GM19043 (cell line): Measurements from ENCODE around the gene RAB5A.
"Not testable (repeated sequence)": the region's sequence is repeated elsewhere in the genome, so short reads cannot be mapped to it uniquely, and the experiment has no call there.

Experiments
- ATAC-seq: cut with Tn5 transposase; IDR thresholded peaks from one replicate; pipeline ENCODE4 v1.9.1; 2021; ENCODE audit warnings: low read depth; ENCODE audit not compliant: unreplicated experiment

The RAB5A gene

GRCh38 chr3:19947549-19948225, 790 bp downstream of the RAB5A start:
- peak; percentile 5 for ATAC-seq

GRCh38 chr3:19948226-19948591, 1.3 kb downstream of the RAB5A start:
- ATAC-seq, result no peak

GRCh38 chr3:19950316-19950715, 3.4 kb downstream of the RAB5A start:
- no peak for ATAC-seq

GRCh38 chr3:19954676-19955075, 7.8 kb downstream of the RAB5A start:
- ATAC-seq, result no peak

DNA sequence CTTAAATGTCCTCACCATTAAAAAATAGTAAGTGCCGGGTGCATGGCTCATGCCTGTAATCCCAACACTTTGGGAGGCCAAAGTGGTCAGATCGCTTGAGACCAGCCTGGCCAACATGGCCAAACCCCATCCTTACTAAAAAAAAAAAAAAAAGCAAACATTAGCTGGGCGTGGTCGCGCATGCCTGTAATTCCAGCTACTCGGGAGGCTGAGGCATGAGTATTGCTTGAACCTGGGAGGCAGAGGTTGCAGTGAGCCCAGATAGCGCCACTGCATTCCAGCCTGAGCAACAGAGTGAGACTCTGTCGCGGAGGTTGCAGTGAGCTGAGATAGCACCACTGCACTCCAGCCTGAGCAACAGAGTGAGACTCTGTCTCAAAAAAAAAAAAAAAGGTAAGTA, 10.5 kb downstream of the RAB5A start:
- not testable (repeated sequence) for ATAC-seq

- ATAC-seq, result no peak
Measured at GRCh38 chr3:19959505-19959904, 12.6 kb downstream of the RAB5A start.

DNA sequence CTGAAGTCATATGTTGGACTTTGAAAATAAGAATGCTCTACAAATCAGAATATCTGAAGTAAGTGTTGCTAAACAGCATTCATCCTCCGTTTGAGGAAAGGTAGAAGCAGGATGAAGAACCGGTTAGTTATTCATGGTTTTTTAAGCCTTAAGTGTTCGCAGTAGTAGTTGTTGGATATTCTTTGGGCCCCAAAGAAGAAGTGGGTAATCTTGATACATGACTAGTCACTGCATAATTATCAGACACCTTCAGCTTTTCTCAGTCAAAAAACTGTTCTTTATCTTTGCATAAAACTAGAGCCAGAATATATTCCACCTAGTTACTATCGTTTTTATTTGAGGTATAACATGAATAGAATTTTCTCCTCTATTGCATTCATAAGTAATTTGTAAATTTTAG, 13.8 kb downstream of the RAB5A start:
- no peak for ATAC-seq

GRCh38 chr3:19961960-19962359, 15.1 kb downstream of the RAB5A start:
- ATAC-seq, result no peak

DNA sequence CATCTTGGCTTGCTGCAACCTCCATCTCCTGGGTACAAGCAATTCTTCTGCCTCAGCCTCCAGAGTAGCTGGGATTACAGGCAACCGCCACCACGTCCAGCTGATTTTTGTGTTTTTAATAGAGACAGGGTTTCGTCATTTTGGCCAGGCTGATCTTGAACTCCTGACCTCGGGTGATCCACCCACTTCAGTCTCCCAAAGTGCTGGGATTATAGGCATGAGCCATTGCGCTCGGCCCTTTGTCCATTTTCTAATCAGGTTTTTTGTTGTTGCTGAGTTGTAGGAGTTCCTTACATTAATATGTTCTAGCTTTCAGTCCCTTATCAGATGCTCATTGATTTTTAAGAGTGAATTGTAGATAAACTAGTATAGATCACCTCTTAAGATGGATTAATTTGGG, 20.3 kb downstream of the RAB5A start:
- no peak for ATAC-seq

- ATAC-seq, result no peak
Measured at GRCh38 chr3:19967812-19968211, 20.9 kb downstream of the RAB5A start.

- no peak for ATAC-seq
Measured at GRCh38 chr3:19970327-19970726, 23.4 kb downstream of the RAB5A start.

DNA sequence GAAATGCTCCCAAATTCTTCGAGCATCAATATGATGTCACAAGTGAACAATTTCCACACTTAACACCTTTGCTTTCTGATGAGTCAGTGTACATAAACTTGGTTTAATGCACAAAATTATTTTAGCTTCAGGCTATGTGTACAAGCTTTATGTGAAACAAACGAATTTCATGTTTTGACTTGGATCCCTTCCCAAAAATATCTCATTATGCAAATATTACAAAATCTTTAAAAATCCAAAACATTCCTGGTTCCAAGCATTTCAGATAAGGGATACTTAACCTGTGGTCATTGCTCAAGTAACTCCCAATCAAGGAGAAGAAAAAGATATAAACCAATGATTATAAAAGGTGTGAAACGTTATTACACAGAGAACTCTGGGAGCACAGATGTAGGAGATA, 25.2 kb downstream of the RAB5A start:
- ATAC-seq, result no peak

DNA sequence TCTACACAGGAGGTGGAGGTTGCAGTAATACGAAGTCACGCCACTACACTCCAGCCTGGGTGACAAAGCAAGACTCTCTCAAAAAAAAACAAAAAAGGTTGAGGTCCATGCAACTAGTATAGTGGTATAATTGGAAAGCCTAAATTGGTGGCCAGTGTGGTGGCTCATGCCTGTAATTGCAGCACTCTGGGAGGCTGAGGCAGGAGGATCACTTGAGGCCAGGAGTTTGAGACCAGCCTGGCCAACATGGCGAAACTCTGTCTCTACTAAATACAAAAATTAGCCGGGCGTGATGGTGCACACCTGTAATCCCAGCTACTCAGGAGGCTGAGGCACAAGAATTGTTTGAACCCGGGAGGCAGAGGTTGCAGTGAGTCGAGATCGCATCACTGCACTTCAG, 42.0 kb downstream of the RAB5A start:
- not testable (repeated sequence) for ATAC-seq

GRCh38 chr3:19994796-19995195, 47.9 kb downstream of the RAB5A start:
- ATAC-seq, result no peak

DNA sequence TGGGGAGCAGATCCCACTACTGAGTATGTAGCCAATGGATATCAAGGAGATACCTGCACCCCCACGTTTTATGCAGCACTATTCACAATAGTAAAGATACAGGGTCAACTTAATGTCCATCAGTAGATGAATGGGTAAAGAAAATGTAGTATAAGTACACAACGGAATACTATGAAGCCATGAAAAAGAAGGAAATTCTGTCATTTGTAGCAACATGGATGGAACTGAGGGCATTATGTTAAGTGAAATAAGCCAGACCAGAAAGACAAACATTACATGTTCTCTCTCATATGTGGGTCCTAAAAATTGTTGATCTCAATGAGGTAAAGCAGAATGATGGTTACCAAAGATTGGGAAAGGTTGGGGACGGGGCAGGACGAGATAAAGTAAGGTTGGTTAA, 50.6 kb downstream of the RAB5A start:
- no peak for ATAC-seq

DNA sequence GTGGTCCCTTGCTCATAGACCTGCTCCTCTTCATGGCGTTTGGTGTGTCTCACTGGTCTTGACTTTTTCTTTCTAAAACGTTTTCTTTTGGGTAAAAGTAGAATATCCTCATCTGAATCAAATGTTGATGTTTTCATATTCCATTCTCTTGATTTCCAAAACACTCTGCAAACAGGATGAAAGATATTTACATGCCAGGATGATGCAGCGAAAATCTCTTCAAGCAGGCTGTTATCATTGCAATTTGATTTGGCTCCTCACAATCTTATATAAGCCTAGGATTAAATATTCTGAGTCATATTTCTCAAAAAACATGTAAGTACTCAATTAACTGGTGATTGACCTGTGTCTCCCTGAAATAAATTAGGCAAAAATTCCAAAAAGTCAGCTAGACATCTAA, 55.0 kb downstream of the RAB5A start:
- ATAC-seq, result no peak

DNA sequence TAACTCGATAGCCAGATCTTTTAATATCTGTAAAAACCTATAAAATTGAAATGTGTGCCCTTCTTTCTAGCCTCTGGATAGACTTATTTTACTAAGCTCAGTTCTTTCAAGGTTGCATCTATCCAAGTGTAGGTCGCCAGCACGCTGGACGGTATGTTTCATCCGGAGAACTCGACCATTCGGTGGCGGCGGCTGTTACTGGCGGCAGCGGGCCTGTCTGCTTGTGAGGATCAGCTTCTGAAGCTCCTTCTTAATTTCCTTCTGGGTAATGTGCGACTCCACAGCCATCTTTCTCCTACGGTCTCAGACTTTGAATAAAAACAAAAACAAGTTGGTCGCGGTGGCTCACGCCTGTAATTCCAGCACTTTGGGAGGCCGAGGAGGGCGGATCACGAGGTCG, 61.1 kb downstream of the RAB5A start:
- no peak for ATAC-seq

- no peak for ATAC-seq
Measured at GRCh38 chr3:20008646-20009045, 61.7 kb downstream of the RAB5A start.

DNA sequence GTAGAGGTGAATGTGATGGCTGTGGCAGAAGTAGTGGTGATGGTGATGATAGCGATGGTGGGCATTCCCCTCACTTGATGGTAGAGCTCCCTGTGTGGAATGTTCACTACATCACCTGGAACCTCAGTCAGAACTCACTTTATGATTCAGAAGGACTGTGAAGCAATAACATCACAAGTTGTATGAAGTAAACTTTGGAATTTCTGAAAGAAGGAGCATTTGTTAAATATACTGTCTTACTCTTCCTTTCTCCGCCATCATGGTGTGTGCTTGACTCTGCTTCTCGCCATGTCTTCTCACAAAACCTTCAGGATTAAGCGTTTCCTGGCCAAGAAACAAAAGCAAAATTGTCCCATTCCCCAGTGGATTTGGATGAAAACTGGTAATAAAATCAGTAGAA, 65.3 kb downstream of the RAB5A start, which contains the start of gene PP2D1:
Gene PP2D1, minus strand, starts transcription at position 101 of the 400 bp plus-strand sequence. CDS start 192 bp downstream, outside the sequence.
- no peak for ATAC-seq

GRCh38 chr3:20013396-20013795, 66.5 kb downstream of the RAB5A start:
- no peak for ATAC-seq

DNA sequence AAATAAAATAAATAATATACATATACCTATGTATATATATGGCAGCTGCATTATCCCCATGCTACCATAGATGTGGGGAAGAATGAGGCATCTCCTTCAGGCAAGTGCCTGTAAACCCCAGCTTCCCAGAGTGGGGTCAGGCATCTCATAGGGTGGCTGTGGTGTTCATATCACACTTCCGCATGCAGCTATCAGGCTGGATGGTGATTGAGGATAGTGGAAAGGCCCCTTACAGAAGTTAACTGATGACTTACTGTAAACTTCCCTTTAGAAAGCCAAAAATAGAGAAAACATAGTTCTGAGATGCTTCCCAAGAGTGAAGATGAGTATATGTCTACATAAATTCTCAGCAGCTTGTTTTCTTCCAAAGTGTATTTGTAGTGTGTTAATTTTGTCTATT, 68.6 kb downstream of the RAB5A start:
- no peak for ATAC-seq

- not testable (repeated sequence) for ATAC-seq
Measured at GRCh38 chr3:20016076-20016475, 69.2 kb downstream of the RAB5A start.
